Measurements from ENCODE around the gene PLIN4.
"Not testable (repeated sequence)": the region's sequence is repeated elsewhere in the genome, so short reads cannot be mapped to it uniquely, and the experiment has no call there.

PLIN4 gene

GRCh38 chr19:4543842-4544647 is 25.8 kb upstream of the PLIN4 start:
- no peak for DNase-seq (ENCODE audit: low read depth)

- DNase-seq (ENCODE audit: low read depth): no peak
Observed at GRCh38 chr19:4542896-4543841, 24.9 kb upstream of the PLIN4 start.

GRCh38 chr19:4541806-4542145 is 23.5 kb upstream of the PLIN4 start:
- not testable (repeated sequence) for DNase-seq (ENCODE audit: low read depth)

GRCh38 chr19:4541114-4541805 is 23.0 kb upstream of the PLIN4 start:
- no peak for DNase-seq (ENCODE audit: low read depth)

GRCh38 chr19:4539693-4540581 is 21.7 kb upstream of the PLIN4 start, which contains the start of gene LRG1:
TSS of gene LRG1 (minus strand) at chr19:4540036. CDS start at chr19:4540013, 23 bp downstream.
- no peak for DNase-seq (ENCODE audit: low read depth)

GRCh38 chr19:4539169-4539692 is 20.9 kb upstream of the PLIN4 start:
- DNase-seq (ENCODE audit: low read depth): no peak

GRCh38 chr19:4538601-4538954 is 20.3 kb upstream of the PLIN4 start:
- no peak for DNase-seq (ENCODE audit: low read depth)

- DNase-seq (ENCODE audit: low read depth): no peak
Observed at GRCh38 chr19:4537953-4538600, 19.8 kb upstream of the PLIN4 start.

GRCh38 chr19:4536798-4537197 is 18.5 kb upstream of the PLIN4 start:
- no peak for DNase-seq (ENCODE audit: low read depth)

GRCh38 chr19:4534836-4535658 is 16.8 kb upstream of the PLIN4 start, which contains the start of gene PLIN5:
TSS of gene PLIN5 (minus strand) at chr19:4535224. CDS start at chr19:4534074, 1,150 bp downstream.
- DNase-seq (ENCODE audit: low read depth): peak; percentile 46

GRCh38 chr19:4533835-4534424 is 15.6 kb upstream of the PLIN4 start:
- DNase-seq (ENCODE audit: low read depth): no peak

- DNase-seq (ENCODE audit: low read depth): no peak
Observed at GRCh38 chr19:4533334-4533733, 15.0 kb upstream of the PLIN4 start.

GRCh38 chr19:4531562-4532165 is 13.4 kb upstream of the PLIN4 start:
- DNase-seq (ENCODE audit: low read depth): no peak

GRCh38 chr19:4529924-4530522 is 11.7 kb upstream of the PLIN4 start:
- no peak for DNase-seq (ENCODE audit: low read depth)

- no peak for DNase-seq (ENCODE audit: low read depth)
Observed at GRCh38 chr19:4528843-4529242, 10.6 kb upstream of the PLIN4 start.

- not testable (repeated sequence) for DNase-seq (ENCODE audit: low read depth)
Observed at GRCh38 chr19:4527377-4527776, 9.1 kb upstream of the PLIN4 start.

- no peak for DNase-seq (ENCODE audit: low read depth)
Observed at GRCh38 chr19:4525563-4526002, 7.3 kb upstream of the PLIN4 start.
